Kidney epithelial cell (primary cell): Measurements from ENCODE around the gene HIC2. TPM values are rescaled to one million over a fixed set of nuclear protein-coding genes. Genes with fewer than 3 reads are reported as not detected.

Experiments
- total RNA-seq: library from RNA; depleted of rRNA; stranded (reverse); fragments of >200 nt; gene quantifications from 2 replicates; pipeline ENCODE4 v1.2.3, GENCODE V29; 2015

Gene HIC2
- total RNA-seq, 1 donor from 2014 or later, result 5.9 TPM

Other genes starting within 250 kb of the HIC2 start
- gene RIMBP3B, start 33.6 kb upstream of the HIC2 start, total RNA-seq, result 0.07 and 0.29 TPM in 2 replicates
- 4.8 and 6.7 TPM in 2 replicates for gene TMEM191C, start 50.0 kb downstream of the HIC2 start, total RNA-seq
- gene RIMBP3C, start 134.1 kb downstream of the HIC2 start, total RNA-seq, result 0.29 and 0.48 TPM in 2 replicates
- 60.0 and 63.0 TPM in 2 replicates for gene UBE2L3, start 150.3 kb downstream of the HIC2 start, total RNA-seq
- gene YDJC, start 212.7 kb downstream of the HIC2 start, total RNA-seq, result 95.5 and 128 TPM in 2 replicates
- 0.38 TPM in 1 of 2 replicates, not detected in the other for gene CCDC116, start 215.4 kb downstream of the HIC2 start, total RNA-seq
- 82.8 and 87.1 TPM in 2 replicates for gene SDF2L1, start 224.9 kb downstream of the HIC2 start, total RNA-seq
- 34.6 and 41.1 TPM in 2 replicates for gene PPIL2, start 248.6 kb downstream of the HIC2 start, total RNA-seq